K562 (cell line): ENCODE results near the gene CTF1. TPM values are rescaled to one million over a fixed set of nuclear protein-coding genes. Genes with fewer than 3 reads are reported as not detected.

ENCODE experiments used
- ATAC-seq: fragments of 200-7000 bp; cut with Tn5 transposase; 3 replicates; pipeline ENCODE4 v1.9.1; 2020; ENCODE audit warnings: moderate library complexity
- BruUV-seq: library from RNA; stranded (reverse); fragments of 400-500 nt; replicated peaks from 2 replicates; lab custom pipeline; 2021; lab: Mats Ljungman, UMichigan
- CTCF ChIA-PET: fragments of 300-600 bp; formaldehyde crosslinking; extraction: SDS; loops from one replicate; lab custom pipeline; 2021; ENCODE audit warnings: low intra/inter-chr PET ratio; lab: Yijun Ruan, JAX
- POLR2A ChIA-PET: fragments of 300-600, 350-650 bp; sonication (Branson Sonifier 250); formaldehyde crosslinking; extraction: SDS; loops from one replicate; lab custom pipeline; 2021; ENCODE audit warnings: antibody characterized with exemption, inconsistent platforms; lab: Yijun Ruan, JAX
- DNase-seq, 4 experiments: peaks; one replicate each; pipeline versions ENCODE4 v3.0.0 to v3.0.0-alpha.2; 2011 to 2018; ENCODE audit warnings: low spot score in 3 of 4, mixed read lengths in 3 of 4; ENCODE audit errors: extremely low read depth in 1 of 4
- FAIRE-seq: peaks from 2 replicates; lab custom pipeline; 2011; peaks lifted over from hg19 to GRCh38; lab: Jason Lieb, UNC
- H2AFZ ChIP-seq: 2 replicates; pipeline ENCODE4 v1.6.0; 2011; ENCODE audit warnings: low read depth, low read length, control low read depth, inconsistent platforms
- H3K27ac ChIP-seq: fragments of 200-600 bp; 3 replicates; pipeline ENCODE4 v1.8.0; 2011; ENCODE audit warnings: low read depth, mild to moderate bottlenecking, control low read depth, inconsistent platforms, low read length, moderate library complexity, mixed read lengths; ENCODE audit errors: extremely low read depth
- H3K27me3 ChIP-seq, 2 experiments: fragments of 300-600 bp in 1 of 2; 2 replicates in 1 of 2; 3 replicates in 1 of 2; pipeline versions ENCODE4 v1.6.0 to v1.8.0; 2011; ENCODE audit warnings: inconsistent platforms in 2 of 2, low read length in 2 of 2, mild to moderate bottlenecking in 1 of 2, mixed read lengths in 1 of 2, moderate library complexity in 1 of 2; ENCODE audit not compliant: control insufficient read depth in 2 of 2, insufficient read depth in 2 of 2
- H3K36me3 ChIP-seq: fragments of 300-600 bp; 3 replicates; pipeline ENCODE4 v1.8.0; 2011; ENCODE audit warnings: mild to moderate bottlenecking, low read length, inconsistent platforms; ENCODE audit not compliant: control insufficient read depth, insufficient read depth
- H3K4me1 ChIP-seq, 2 experiments: fragments of 200-600 bp in 1 of 2; replicated peaks in 1 of 2; 2 replicates in 1 of 2; 3 replicates in 1 of 2; pipeline versions ENCODE4 v1.5.1 to v1.8.0; 2011; ENCODE audit warnings: inconsistent platforms in 2 of 2, low read length in 2 of 2, mild to moderate bottlenecking in 1 of 2, mixed read lengths in 1 of 2, moderate library complexity in 1 of 2; ENCODE audit not compliant: control insufficient read depth in 2 of 2, insufficient read depth in 2 of 2
- H3K4me2 ChIP-seq: 2 replicates; pipeline ENCODE4 v1.6.1; 2011; ENCODE audit warnings: low read length, control low read depth, inconsistent platforms, mixed read lengths; ENCODE audit not compliant: insufficient read depth
- H3K4me3 ChIP-seq: fragments of 200-600 bp; sonication (generic), shearing (Covaris generic); 2 replicates; pipeline ENCODE4 v1.5.1; 2016; ENCODE audit warnings: control low read depth, inconsistent platforms
- H3K79me2 ChIP-seq: fragments of 200-600 bp; 3 replicates; pipeline ENCODE4 v1.8.0; 2011; ENCODE audit warnings: low read length, inconsistent platforms; ENCODE audit not compliant: control insufficient read depth, insufficient read depth
- H3K9ac ChIP-seq, 2 experiments: 2 replicates each; pipeline versions ENCODE4 v1.6.0 to v1.6.1; 2011; ENCODE audit warnings: low read depth in 2 of 2, low read length in 2 of 2, control low read depth in 1 of 2, inconsistent platforms in 1 of 2, mild to moderate bottlenecking in 1 of 2, mixed read lengths in 1 of 2; ENCODE audit not compliant: insufficient read depth in 1 of 2
- H3K9me1 ChIP-seq: one replicate; pipeline ENCODE4 v1.6.0; 2011; ENCODE audit warnings: inconsistent platforms, mild to moderate bottlenecking, low read length, moderate library complexity; ENCODE audit not compliant: control insufficient read depth, insufficient read depth
- H3K9me3 ChIP-seq: replicated peaks from 2 replicates; pipeline ENCODE4 v1.5.1; 2011; ENCODE audit warnings: low read depth, low read length, inconsistent platforms; ENCODE audit not compliant: control insufficient read depth, insufficient read depth
- H4K20me1 ChIP-seq: replicated peaks from 2 replicates; pipeline ENCODE4 v1.6.1; 2011; ENCODE audit warnings: low read length, inconsistent platforms, mixed read lengths; ENCODE audit not compliant: control insufficient read depth, insufficient read depth
- FOXK1 ChIP-seq: sonication (generic); formaldehyde crosslinking; IDR thresholded peaks from 2 replicates; pipeline ENCODE4 v1.8.0; 2022; ENCODE audit warnings: missing genetic modification reagents, mild to moderate bottlenecking, borderline replicate concordance
- HLTF ChIP-seq: fragments of 450-650 bp; IDR thresholded peaks from 2 replicates; pipeline ENCODE4 v1.6.1; 2016
- L3MBTL2 ChIP-seq: fragments of 450-650 bp; IDR thresholded peaks from 2 replicates; pipeline ENCODE4 v1.6.1; 2016; ENCODE audit warnings: mild to moderate bottlenecking, moderate library complexity
- MGA ChIP-seq: fragments of 450-650 bp; IDR thresholded peaks from 2 replicates; pipeline ENCODE4 v1.6.1; 2016; ENCODE audit warnings: mild to moderate bottlenecking, moderate library complexity
- ZC3H4 ChIP-seq: sonication (generic); formaldehyde crosslinking; IDR thresholded peaks from 2 replicates; pipeline ENCODE4 v1.9.0; 2021; ENCODE audit warnings: missing genetic modification reagents, borderline replicate concordance
- ZNF121 ChIP-seq: sonication (generic); formaldehyde crosslinking; conservative IDR thresholded peaks from 2 replicates; pipeline ENCODE4 v1.8.0; 2022; ENCODE audit warnings: missing genetic modification reagents
- ZNF431 ChIP-seq: sonication (generic); formaldehyde crosslinking; IDR thresholded peaks from 2 replicates; pipeline ENCODE4 v1.8.0; 2022; ENCODE audit warnings: mild to moderate bottlenecking, missing genetic modification reagents
- WGBS: fragments of 100-300 bp; shearing (Covaris generic); methylation state at CpG from one replicate; pipeline ENCODE4 v1.1.6; 2016; ENCODE audit warnings: low coverage, mixed read lengths; ENCODE audit not compliant: insufficient coverage; ENCODE audit errors: missing lambda C conversion rate; 5-methylcytosine and 5-hydroxymethylcytosine counted together
- in situ Hi-C: fragments of 300-500 bp; cut with MboI; formaldehyde crosslinking; loops from 4 replicates; pipeline ENCODE4 v1.15.0; 2018; ENCODE audit warnings: inconsistent platforms, mixed read lengths
- intact Hi-C: fragments of 100-400 bp; cut with micrococcal nuclease; formaldehyde crosslinking; loops from 2 replicates; pipeline ENCODE4 v1.14.2; 2022
- polyA plus RNA-seq, 8 experiments: library from polyadenylated mRNA; depleted of rRNA in 4 of 8; stranded (reverse) in 5 of 8; unstranded in 3 of 8; fragments of >200 nt; fragmentation: Nextera tagmentation in 2 of 8; fragmentation: Illumina TruSeq in 1 of 8; extraction: Ambion mirVana in 2 of 8; extraction: Trizol in 1 of 8; gene quantifications; 2 replicates each; pipeline versions ENCODE4 v1.2.1 to v1.2.3, GENCODE V29; 2011 to 2014; ENCODE audit warnings: inconsistent platforms in 1 of 8, missing spikeins in 1 of 8
- total RNA-seq, 7 experiments: library from RNA; depleted of rRNA in 6 of 7; stranded (reverse); fragments of >200 nt in 6 of 7; fragmentation: Illumina TruSeq in 2 of 7; extraction: Trizol in 2 of 7; gene quantifications; 2 replicates each; pipeline versions ENCODE4 v1.2.1 to v1.2.3, GENCODE V29; 2011 to 2021; ENCODE audit warnings: low replicate concordance in 1 of 7
- TF ChIP-seq, protein P1 (sequence below), 2 experiments: IDR thresholded peaks; 2 replicates each; pipeline ENCODE4 v1.6.1; 2011; ENCODE audit warnings: borderline replicate concordance in 1 of 2, control low read depth in 1 of 2, low read depth in 1 of 2, low read length in 1 of 2, mild to moderate bottlenecking in 1 of 2, mixed read lengths in 1 of 2, moderate library complexity in 1 of 2; ENCODE audit not compliant: insufficient read depth in 1 of 2, insufficient read length in 1 of 2, poor library complexity in 1 of 2, severe bottlenecking in 1 of 2; ENCODE audit errors: extremely low read depth in 1 of 2

CTF1 gene
- total and polyA plus RNA-seq, 9 of the 15 experiments (the other 6 are each of a cell fraction or from before 2014, with no cell fraction given) = 0.24 to 2.5 (median 0.44) TPM

DNA sequence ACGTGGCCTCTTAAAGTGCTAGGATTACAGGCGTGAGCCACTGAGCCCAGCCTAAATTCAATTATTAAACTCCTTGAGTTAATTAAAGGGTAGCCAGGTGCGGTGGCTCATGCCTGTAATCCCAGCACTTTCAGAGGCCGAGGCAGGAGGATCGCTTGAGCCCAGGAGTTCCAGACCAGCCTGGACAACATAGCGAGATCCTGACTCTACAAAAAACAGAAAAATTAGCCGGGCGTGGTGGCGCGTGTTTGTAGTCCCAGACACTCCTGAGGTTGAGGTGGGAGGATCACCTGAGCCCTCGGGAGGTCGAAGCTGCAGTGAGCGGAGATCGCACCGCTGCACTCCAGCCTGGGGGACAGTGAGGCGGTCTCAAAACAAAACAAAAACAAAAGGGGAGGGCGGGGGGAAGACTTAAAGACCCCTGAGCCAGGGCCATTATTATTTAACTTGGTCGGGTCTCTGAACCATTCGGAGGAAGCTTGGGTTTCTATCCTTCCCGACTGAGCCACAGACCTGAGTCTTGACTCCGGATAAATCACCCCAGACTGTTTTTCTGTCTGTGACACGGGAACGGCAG is 22.1 kb upstream of the CTF1 start:
- Histone ChIP-seq H3K4me2 (peak overlapping the region; percentile 80), H3K4me1 (peaks cover 13 to 36% of the 10 kb centered on the region in 2 experiments), H3K36me3 (peaks cover 16% of the 10 kb centered on the region; the same call in 1 of the 3 replicates), H3K27ac (peak overlapping the region; percentile 88), H3K79me2 (peaks cover 20% of the 10 kb centered on the region), H3K27me3 (no peaks in the 10 kb centered on the region), H3K9ac (peak overlapping the region; percentile 76 to 100), H3K4me3 (peak overlapping the region; percentile 77), H3K9me3 (no peaks in the 10 kb centered on the region), H4K20me1 (no peaks in the 10 kb centered on the region), H3K9me1 (no peaks in the 10 kb centered on the region), H2AFZ (peak overlapping the region; percentile 92)
- ChIA-PET POLR2A (interaction anchor here (0.6 to 3.0 kb wide), 12 partner anchors 11 to 1084 kb away, joined by 3 to 14 read pairs (median 4); no protein-coding TSS in a partner anchor), CTCF (no interaction called here)
- no TSS peak for BruUV-seq
- intact Hi-C loops (loop anchor here (2.0 kb wide), 1 partner anchor 20 kb away; the partner anchor contains the start of gene BCL7C), in situ Hi-C loops (no loop called here)
- peak; percentile 29 for FAIRE-seq
- ATAC-seq = peak; percentile 10
- DNase-seq = peak in 1 of 4 experiments; percentile 28
- WGBS = 17% methylated on average over 22 of the region's 23 CpGs
- TF ChIP-seq L3MBTL2 = peak; percentile 24
- TF ChIP-seq HLTF = no peak
- 0 out of 2 replicates have a peak, but pooled peaks have one; percentile 17 for TF ChIP-seq ZC3H4
- no peak for TF ChIP-seq FOXK1
- TF ChIP-seq, protein P1, sequence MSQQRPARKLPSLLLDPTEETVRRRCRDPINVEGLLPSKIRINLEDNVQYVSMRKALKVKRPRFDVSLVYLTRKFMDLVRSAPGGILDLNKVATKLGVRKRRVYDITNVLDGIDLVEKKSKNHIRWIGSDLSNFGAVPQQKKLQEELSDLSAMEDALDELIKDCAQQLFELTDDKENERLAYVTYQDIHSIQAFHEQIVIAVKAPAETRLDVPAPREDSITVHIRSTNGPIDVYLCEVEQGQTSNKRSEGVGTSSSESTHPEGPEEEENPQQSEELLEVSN (IDR thresholded peaks at IDR 0.05; ENCODE audit: borderline replicate concordance in 1 of 2, extremely low read depth in 1 of 2, insufficient read depth in 1 of 2, insufficient read length in 1 of 2, low read depth in 1 of 2, low read length in 1 of 2, poor library complexity in 1 of 2, severe bottlenecking in 1 of 2) = peak in 1 of 2 experiments; percentile 81
- no peak for TF ChIP-seq ZNF431 (CRISPR knock-in tag)
- peak; percentile 81 for TF ChIP-seq MGA
- peak; percentile 99 for TF ChIP-seq ZNF121 (CRISPR knock-in tag)
